WTC11 (cell line): ENCODE results near the gene BET1L.
"Not testable (repeated sequence)": the region's sequence is repeated elsewhere in the genome, so short reads cannot be mapped to it uniquely, and the experiment has no call there.

Experiments used
- FOXJ3 ChIP-seq: sonication (generic); formaldehyde crosslinking; IDR thresholded peaks from 2 replicates; pipeline ENCODE4 v1.9.0; 2021; ENCODE audit warnings: missing genetic modification reagents, mild to moderate bottlenecking, borderline replicate concordance
- KAT7 ChIP-seq: sonication (generic); formaldehyde crosslinking; IDR thresholded peaks from 2 replicates; pipeline ENCODE4 v1.8.1; 2023; ENCODE audit warnings: missing genetic modification reagents, mild to moderate bottlenecking, borderline replicate concordance
- NFYB ChIP-seq: sonication (generic); formaldehyde crosslinking; conservative IDR thresholded peaks from 2 replicates; pipeline ENCODE4 v1.8.0; 2022; ENCODE audit warnings: low read depth, missing genetic modification reagents
- TF ChIP-seq, protein P1 (sequence below): sonication (generic); formaldehyde crosslinking; IDR thresholded peaks from 2 replicates; pipeline ENCODE4 v1.8.1; 2023; ENCODE audit warnings: mild to moderate bottlenecking, moderate library complexity, missing genetic modification reagents
- TF ChIP-seq, protein P2 (sequence below): sonication (generic); formaldehyde crosslinking; IDR thresholded peaks from 2 replicates; pipeline ENCODE4 v1.8.0; 2022; ENCODE audit warnings: mild to moderate bottlenecking, missing genetic modification reagents

GRCh38 chr11:238346-238745, 31.1 kb upstream of the BET1L start:
- TF ChIP-seq KAT7 (CRISPR knock-in tag); NFYB; FOXJ3 (CRISPR knock-in tag): not testable (repeated sequence)
- TF ChIP-seq, protein P1, sequence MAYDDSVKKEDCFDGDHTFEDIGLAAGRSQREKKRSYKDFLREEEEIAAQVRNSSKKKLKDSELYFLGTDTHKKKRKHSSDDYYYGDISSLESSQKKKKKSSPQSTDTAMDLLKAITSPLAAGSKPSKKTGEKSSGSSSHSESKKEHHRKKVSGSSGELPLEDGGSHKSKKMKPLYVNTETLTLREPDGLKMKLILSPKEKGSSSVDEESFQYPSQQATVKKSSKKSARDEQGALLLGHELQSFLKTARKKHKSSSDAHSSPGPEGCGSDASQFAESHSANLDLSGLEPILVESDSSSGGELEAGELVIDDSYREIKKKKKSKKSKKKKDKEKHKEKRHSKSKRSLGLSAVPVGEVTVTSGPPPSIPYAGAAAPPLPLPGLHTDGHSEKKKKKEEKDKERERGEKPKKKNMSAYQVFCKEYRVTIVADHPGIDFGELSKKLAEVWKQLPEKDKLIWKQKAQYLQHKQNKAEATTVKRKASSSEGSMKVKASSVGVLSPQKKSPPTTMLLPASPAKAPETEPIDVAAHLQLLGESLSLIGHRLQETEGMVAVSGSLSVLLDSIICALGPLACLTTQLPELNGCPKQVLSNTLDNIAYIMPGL, result not testable (repeated sequence)
- TF ChIP-seq, protein P2, sequence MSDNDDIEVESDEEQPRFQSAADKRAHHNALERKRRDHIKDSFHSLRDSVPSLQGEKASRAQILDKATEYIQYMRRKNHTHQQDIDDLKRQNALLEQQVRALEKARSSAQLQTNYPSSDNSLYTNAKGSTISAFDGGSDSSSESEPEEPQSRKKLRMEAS (CRISPR knock-in tag), result not testable (repeated sequence)
